22Rv1 (cell line): ENCODE results near the gene MMP28.

Source experiments
- ZFX ChIP-seq: fragments of 450-650 bp; IDR thresholded peaks from 2 replicates; pipeline ENCODE4 v1.6.1; 2017; ENCODE audit warnings: antibody characterized with exemption, borderline replicate concordance
- TF ChIP-seq, protein P1 (sequence below): fragments of 450-650 bp; IDR thresholded peaks from 2 replicates; pipeline ENCODE4 v1.5.1; 2017; ENCODE audit warnings: mild to moderate bottlenecking

DNA sequence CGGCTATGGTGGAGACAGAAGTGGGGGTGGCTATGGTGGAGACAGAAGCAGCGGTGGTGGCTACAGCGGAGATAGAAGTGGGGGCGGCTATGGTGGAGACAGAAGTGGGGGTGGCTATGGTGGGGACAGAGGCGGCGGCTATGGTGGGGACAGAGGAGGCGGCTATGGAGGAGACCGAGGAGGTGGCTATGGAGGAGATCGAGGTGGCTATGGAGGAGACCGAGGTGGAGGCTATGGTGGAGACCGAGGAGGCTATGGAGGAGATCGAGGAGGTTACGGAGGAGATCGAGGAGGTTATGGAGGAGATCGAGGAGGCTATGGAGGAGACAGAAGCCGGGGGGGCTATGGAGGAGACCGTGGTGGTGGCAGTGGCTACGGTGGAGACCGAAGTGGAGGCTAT is 49.1 kb upstream of the MMP28 start:
- TF ChIP-seq, protein P1, sequence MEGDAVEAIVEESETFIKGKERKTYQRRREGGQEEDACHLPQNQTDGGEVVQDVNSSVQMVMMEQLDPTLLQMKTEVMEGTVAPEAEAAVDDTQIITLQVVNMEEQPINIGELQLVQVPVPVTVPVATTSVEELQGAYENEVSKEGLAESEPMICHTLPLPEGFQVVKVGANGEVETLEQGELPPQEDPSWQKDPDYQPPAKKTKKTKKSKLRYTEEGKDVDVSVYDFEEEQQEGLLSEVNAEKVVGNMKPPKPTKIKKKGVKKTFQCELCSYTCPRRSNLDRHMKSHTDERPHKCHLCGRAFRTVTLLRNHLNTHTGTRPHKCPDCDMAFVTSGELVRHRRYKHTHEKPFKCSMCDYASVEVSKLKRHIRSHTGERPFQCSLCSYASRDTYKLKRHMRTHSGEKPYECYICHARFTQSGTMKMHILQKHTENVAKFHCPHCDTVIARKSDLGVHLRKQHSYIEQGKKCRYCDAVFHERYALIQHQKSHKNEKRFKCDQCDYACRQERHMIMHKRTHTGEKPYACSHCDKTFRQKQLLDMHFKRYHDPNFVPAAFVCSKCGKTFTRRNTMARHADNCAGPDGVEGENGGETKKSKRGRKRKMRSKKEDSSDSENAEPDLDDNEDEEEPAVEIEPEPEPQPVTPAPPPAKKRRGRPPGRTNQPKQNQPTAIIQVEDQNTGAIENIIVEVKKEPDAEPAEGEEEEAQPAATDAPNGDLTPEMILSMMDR: no peak
- no peak for TF ChIP-seq ZFX
